Upper lobe of right lung (tissue), 1 donor: Measurements from ENCODE around the gene CCDC157. TPM values are rescaled to one million over a fixed set of nuclear protein-coding genes. Genes with fewer than 3 reads are reported as not detected.

ENCODE experiments used
- ATAC-seq: fragments of 200-7000 bp; cut with Tn5 transposase; one replicate; pipeline ENCODE4 v1.9.1; 2020; ENCODE audit warnings: mild to moderate bottlenecking, moderate library complexity
- DNase-seq: peaks from one replicate; pipeline ENCODE4 v3.0.0-alpha.2; 2020
- H3K27ac ChIP-seq: fragments of 200-600 bp; one replicate; pipeline ENCODE4 v1.8.0; 2022
- H3K27me3 ChIP-seq: fragments of 200-600 bp; one replicate; pipeline ENCODE4 v1.8.0; 2022; ENCODE audit warnings: mild to moderate bottlenecking
- H3K36me3 ChIP-seq: fragments of 200-600 bp; one replicate; pipeline ENCODE4 v1.8.0; 2022
- H3K4me1 ChIP-seq: fragments of 200-600 bp; one replicate; pipeline ENCODE4 v1.8.0; 2022
- H3K4me3 ChIP-seq: fragments of 200-600 bp; one replicate; pipeline ENCODE4 v1.8.0; 2022; ENCODE audit warnings: mild to moderate bottlenecking
- H3K9me3 ChIP-seq: fragments of 200-600 bp; one replicate; pipeline ENCODE4 v1.8.0; 2022
- CTCF ChIP-seq: fragments of 200-600 bp; IDR thresholded peaks from one replicate; pipeline ENCODE4 v1.8.0; 2022; ENCODE audit warnings: antibody characterized with exemption
- intact Hi-C: fragments of 100-400 bp; cut with DNase I; formaldehyde crosslinking; loops from one replicate; pipeline ENCODE4 v1.11.0; 2022
- long read RNA-seq: library from polyadenylated mRNA; unstranded; transcript quantifications from one replicate; pipeline ENCODE4 v2.0.0, GENCODE V29; 2021
- total RNA-seq: library from RNA; stranded (reverse); fragmentation: NEBNext Ultra II Directional; extraction: Animal tissue kit (Norgen Biotek cat#: 25700); gene quantifications from one replicate; pipeline ENCODE4 v1.2.1, GENCODE V29; 2021
- donor health status: DM: no; HTN: yes; CAD: no; lungs with severe emphysema.

Gene CCDC157
- total RNA-seq, result 2.7 TPM
- long read RNA-seq, partial matches to known transcripts, result 1 of 10 reads
- long read RNA-seq, other reads (novel, unspliced or antisense), result 7 of 10 reads

GRCh38 chr22:30356449-30357235 lies at the start of gene CCDC157, which contains the start of gene SF3A1:
Gene CCDC157 (plus strand): TSS chr22:30357007. CDS start chr22:30366001, 8,994 bp downstream.
Gene SF3A1 (minus strand): TSS chr22:30356894. CDS start chr22:30356792, 102 bp downstream.
- DNase-seq, result peak; percentile 96
- no peaks in the 10 kb centered on the region for H3K27me3 ChIP-seq
- H3K9me3 ChIP-seq, result no peaks in the 10 kb centered on the region
- H3K36me3 ChIP-seq, result peaks cover 15% of the 10 kb centered on the region
- peaks cover 32% of the 10 kb centered on the region for H3K4me1 ChIP-seq
- H3K4me3 ChIP-seq, result peak within 1 kb of the TSS; percentile 99
- intact Hi-C loops, result no loop called here
- peak; percentile 98 for ATAC-seq
- peak within 1 kb of the TSS; percentile 100 for H3K27ac ChIP-seq
- TF ChIP-seq CTCF, result no peak

GRCh38 chr22:30307041-30307574 lies 49.7 kb upstream of the CCDC157 start:
- Histone ChIP-seq H3K4me3 (no peak overlapping the region), H3K27me3 (no peaks in the 10 kb centered on the region), H3K36me3 (no peaks in the 10 kb centered on the region), H3K27ac (peak overlapping the region; percentile 89), H3K9me3 (no peaks in the 10 kb centered on the region), H3K4me1 (peaks cover 99% of the 10 kb centered on the region)
- DNase-seq (no peak), ATAC-seq (no peak)
- intact Hi-C loops, result no loop called here
- TF ChIP-seq CTCF, result no peak

GRCh38 chr22:30308093-30308492 lies 48.7 kb upstream of the CCDC157 start:
- ATAC-seq (no peak), DNase-seq (no peak)
- H3K27me3 ChIP-seq, result no peaks in the 10 kb centered on the region
- peaks cover 95% of the 10 kb centered on the region for H3K4me1 ChIP-seq
- no peak overlapping the region for H3K4me3 ChIP-seq
- TF ChIP-seq CTCF, result no peak
- H3K36me3 ChIP-seq, result no peaks in the 10 kb centered on the region
- H3K27ac ChIP-seq, result peak overlapping the region; percentile 89
- intact Hi-C loops, result no loop called here
- no peaks in the 10 kb centered on the region for H3K9me3 ChIP-seq

- intact Hi-C loops, result no loop called here
- H3K27ac ChIP-seq, result peak overlapping the region; percentile 89
- DNase-seq, result no peak
- H3K27me3 ChIP-seq, result no peaks in the 10 kb centered on the region
- no peak for ATAC-seq
- no peaks in the 10 kb centered on the region for H3K36me3 ChIP-seq
- TF ChIP-seq CTCF, result no peak
- peaks cover 90% of the 10 kb centered on the region for H3K4me1 ChIP-seq
- H3K9me3 ChIP-seq, result no peaks in the 10 kb centered on the region
- no peak overlapping the region for H3K4me3 ChIP-seq
These were observed 48.1 kb upstream of the CCDC157 start for GRCh38 chr22:30308518-30309230.

GRCh38 chr22:30309951-30310741 lies 46.7 kb upstream of the CCDC157 start:
- Histone ChIP-seq H3K36me3 (no peaks in the 10 kb centered on the region), H3K27ac (peak overlapping the region; percentile 89), H3K4me1 (peaks cover 89% of the 10 kb centered on the region), H3K9me3 (no peaks in the 10 kb centered on the region), H3K27me3 (no peaks in the 10 kb centered on the region), H3K4me3 (no peak overlapping the region)
- DNase-seq, result no peak
- TF ChIP-seq CTCF, result no peak
- intact Hi-C loops, result no loop called here
- ATAC-seq, result peak; percentile 89
